Measurements from ENCODE around the gene TNXB. TPM values are rescaled to one million over a fixed set of nuclear protein-coding genes. Genes with fewer than 3 reads are reported as not detected.

The TNXB gene
- total and polyA plus RNA-seq, 2 of the 4 experiments (the other 2 are of a cell fraction), result 0.05 TPM; not detected in 1

GRCh38 chr6:32050562-32050961 is 58.6 kb downstream of the TNXB start:
- CTCF ChIA-PET, result no interaction called here
- peaks cover 7% of the 10 kb centered on the region; the same call in 1 of the 2 replicates for H3K9me1 ChIP-seq (ENCODE audit: insufficient read depth, low read length)
- H2BK20ac ChIP-seq (ENCODE audit: low read depth, low read length), result no peak overlapping the region
- H4K8ac ChIP-seq (ENCODE audit: low read depth in 2 of 2, low read length in 2 of 2), result no peak overlapping the region
- H3K4me1 ChIP-seq (ENCODE audit: control insufficient read depth, insufficient read depth, low read length), result peaks cover 16% of the 10 kb centered on the region; the same call in 1 of the 2 replicates
- no peak overlapping the region for H3K4ac ChIP-seq (ENCODE audit: low read depth, low read length)
- H2AK5ac ChIP-seq (ENCODE audit: low read depth, low read length), result no peak overlapping the region
- no peak overlapping the region for H3K18ac ChIP-seq (ENCODE audit: low read depth, low read length)
- TF ChIP-seq MAFK (IDR thresholded peaks at IDR 0.05; ENCODE audit: low read depth, low read length) (no peak), USF2 (IDR thresholded peaks at IDR 0.05; ENCODE audit: low read depth, low read length) (no peak), SMC3 (IDR thresholded peaks at IDR 0.05; ENCODE audit: low read depth, low read length) (no peak), RCOR1 (IDR thresholded peaks at IDR 0.05; ENCODE audit: insufficient replicate concordance, low read length) (no peak), POLR2A (IDR thresholded peaks at IDR 0.05; ENCODE audit: low read depth, low read length) (no peak), BHLHE40 (IDR thresholded peaks at IDR 0.05; ENCODE audit: low read depth, low read length) (no peak), FOS (IDR thresholded peaks at IDR 0.05; ENCODE audit: low read depth, low read length) (no peak), MXI1 (IDR thresholded peaks at IDR 0.05; ENCODE audit: borderline replicate concordance, low read depth, low read length) (no peak), MAZ (IDR thresholded peaks at IDR 0.05; ENCODE audit: borderline replicate concordance, low read depth, low read length) (no peak), CTCF (conservative IDR thresholded peaks at IDR 0.05; ENCODE audit: low read depth, low read length) (no peak), CHD1 (IDR thresholded peaks at IDR 0.05; ENCODE audit: low read depth, low read length) (no peak), NFE2L2 (IDR thresholded peaks at IDR 0.05; ENCODE audit: low read depth, low read length) (no peak)
- H3K4me2 ChIP-seq (ENCODE audit: low read depth, low read length), result no peak overlapping the region
- H2BK120ac ChIP-seq (ENCODE audit: low read depth, low read length), result no peak overlapping the region
- H2AK9ac ChIP-seq (replicated peaks; ENCODE audit: low read depth, low read length, poor library complexity), result no peak overlapping the region
- H3K9ac ChIP-seq (ENCODE audit: low read depth, low read length), result no peak overlapping the region
- H2AFZ ChIP-seq (replicated peaks; ENCODE audit: low read length, poor library complexity), result no peak overlapping the region
- POLR2A ChIA-PET (ENCODE audit: unreplicated experiment), result interaction anchor here (0.6 kb wide), 1 partner anchor 8 kb away, joined by 4 read pairs; no protein-coding TSS in a partner anchor
- ATAC-seq (ENCODE audit: low read depth) (no peak), DNase-seq (no peak)
- H3K36me3 ChIP-seq (ENCODE audit: control insufficient read depth, insufficient read depth, low read length), result no peaks in the 10 kb centered on the region
- H3K27me3 ChIP-seq (ENCODE audit: control insufficient read depth, insufficient read depth, low read length), result peaks cover 37% of the 10 kb centered on the region
- in situ Hi-C loops (cut with MboI; ENCODE audit: low sequenced_read_pairs), result no loop called here
- H4K20me1 ChIP-seq (ENCODE audit: insufficient read depth, low read length), result no peaks in the 10 kb centered on the region
- H4K5ac ChIP-seq (ENCODE audit: low read depth, low read length), result no peak overlapping the region
- H3K14ac ChIP-seq (replicated peaks; ENCODE audit: low read depth, low read length), result no peak overlapping the region
- H3K9me3 ChIP-seq (ENCODE audit: control insufficient read depth, insufficient read depth, low read length), result no peaks in the 10 kb centered on the region
- no peak overlapping the region for H3K56ac ChIP-seq (ENCODE audit: extremely low read depth, insufficient read depth, low read length)
- H3K79me1 ChIP-seq (ENCODE audit: low read depth in 1 of 2, low read length in 2 of 2), result no peaks in the 10 kb centered on the region
- H3K27ac ChIP-seq (ENCODE audit: insufficient read depth, low read length), result no peak overlapping the region
- no peak overlapping the region for H4K91ac ChIP-seq (ENCODE audit: insufficient read depth, low read depth, low read length)
- 61% methylated on average over 4 of the region's 5 CpGs; no CpG with 5 or more reads in 1 of the 2 experiments for WGBS, 2 experiments (ENCODE audit: extremely low coverage in 2 of 2, insufficient read length in 1 of 2)
- dilution Hi-C loops (cut with HindIII; ENCODE audit: low sequenced_read_pairs, unreplicated experiment), result no loop called here
- H3K4me3 ChIP-seq (ENCODE audit: insufficient read depth, low read depth, low read length), result no peak overlapping the region
- intact Hi-C loops (cut with micrococcal nuclease), result no loop called here
- no peak overlapping the region for H2BK15ac ChIP-seq (ENCODE audit: low read depth, low read length)
- H2BK5ac ChIP-seq (ENCODE audit: low read depth, low read length, poor library complexity, severe bottlenecking), result no peak overlapping the region
- H3K23ac ChIP-seq (ENCODE audit: low read depth, low read length), result no peak overlapping the region
- BruUV-seq (replicated peaks), result no TSS peak
